H9 (cell line): ENCODE data around the gene MYO18B. TPM values are rescaled to one million over a fixed set of nuclear protein-coding genes. Genes with fewer than 3 reads are reported as not detected.

ENCODE experiments used
- DNase-seq: peaks from one replicate; pipeline ENCODE4 v3.0.0-alpha.2; 2017
- H2AFZ ChIP-seq: one replicate; pipeline ENCODE4 v1.6.1; 2013; ENCODE audit warnings: mild to moderate bottlenecking, low read length, control low read depth, moderate library complexity
- H2AK5ac ChIP-seq: 2 replicates; pipeline ENCODE4 v1.6.1; 2013; ENCODE audit warnings: low read length, control low read depth, mixed read lengths; ENCODE audit not compliant: insufficient read length
- H2BK120ac ChIP-seq: one replicate; pipeline ENCODE4 v1.6.1; 2013; ENCODE audit warnings: low read depth, mild to moderate bottlenecking, low read length, control low read depth, inconsistent platforms; ENCODE audit not compliant: poor library complexity, severe bottlenecking
- H2BK12ac ChIP-seq: 2 replicates; pipeline ENCODE4 v1.6.1; 2013; ENCODE audit warnings: low read length, control low read depth, mixed read lengths, low read depth; ENCODE audit not compliant: insufficient read length
- H2BK15ac ChIP-seq: 2 replicates; pipeline ENCODE4 v1.6.1; 2013; ENCODE audit warnings: low read depth, low read length, control low read depth
- H2BK20ac ChIP-seq: one replicate; pipeline ENCODE4 v1.6.1; 2013; ENCODE audit warnings: low read depth, mild to moderate bottlenecking, low read length, control low read depth, inconsistent platforms; ENCODE audit not compliant: poor library complexity, severe bottlenecking
- H2BK5ac ChIP-seq: 2 replicates; pipeline ENCODE4 v1.6.1; 2013; ENCODE audit warnings: low read length, control low read depth, mixed read lengths; ENCODE audit not compliant: insufficient read length
- H3K14ac ChIP-seq: 2 replicates; pipeline ENCODE4 v1.6.1; 2013; ENCODE audit warnings: low read length, control low read depth; ENCODE audit not compliant: insufficient read depth
- H3K18ac ChIP-seq: 2 replicates; pipeline ENCODE4 v1.6.1; 2013; ENCODE audit warnings: low read depth, mild to moderate bottlenecking, mixed read lengths, low read length, control low read depth; ENCODE audit not compliant: insufficient read length
- H3K23ac ChIP-seq: 2 replicates; pipeline ENCODE4 v1.6.1; 2013; ENCODE audit warnings: low read length, control low read depth, mixed read lengths, low read depth; ENCODE audit not compliant: insufficient read length
- H3K23me2 ChIP-seq: 2 replicates; pipeline ENCODE4 v1.6.1; 2013; ENCODE audit warnings: low read depth, mild to moderate bottlenecking, mixed read lengths, low read length, control low read depth; ENCODE audit not compliant: insufficient read length, poor library complexity, severe bottlenecking
- H3K27ac ChIP-seq: 2 replicates; pipeline ENCODE4 v1.5.1; 2013; ENCODE audit warnings: low read length, control low read depth, mixed read lengths, low read depth; ENCODE audit not compliant: insufficient read length
- H3K27me3 ChIP-seq: 2 replicates; pipeline ENCODE4 v1.6.1; 2013; ENCODE audit warnings: low read length, control low read depth, inconsistent platforms; ENCODE audit not compliant: insufficient read depth
- H3K4ac ChIP-seq: 2 replicates; pipeline ENCODE4 v1.6.1; 2013; ENCODE audit warnings: low read depth, mild to moderate bottlenecking, control low read depth, inconsistent platforms, low read length, moderate library complexity
- H3K4me1 ChIP-seq: 2 replicates; pipeline ENCODE4 v1.6.1; 2013; ENCODE audit warnings: low read length, control low read depth, inconsistent platforms; ENCODE audit not compliant: insufficient read depth
- H3K4me2 ChIP-seq: 2 replicates; pipeline ENCODE4 v1.6.1; 2013; ENCODE audit warnings: low read length, control low read depth, mixed read lengths; ENCODE audit not compliant: insufficient read length, insufficient read depth
- H3K56ac ChIP-seq: 2 replicates; pipeline ENCODE4 v1.6.1; 2013; ENCODE audit warnings: low read depth, mild to moderate bottlenecking, mixed read lengths, low read length, control low read depth; ENCODE audit not compliant: insufficient read length
- H3K79me1 ChIP-seq: 2 replicates; pipeline ENCODE4 v1.6.1; 2013; ENCODE audit warnings: low read depth, mild to moderate bottlenecking, moderate library complexity, low read length, control low read depth, inconsistent platforms; ENCODE audit not compliant: insufficient read depth, poor library complexity, severe bottlenecking
- H3K79me2 ChIP-seq: 2 replicates; pipeline ENCODE4 v1.6.1; 2013; ENCODE audit warnings: low read length, control low read depth, inconsistent platforms; ENCODE audit not compliant: insufficient read depth
- H3K9ac ChIP-seq: 2 replicates; pipeline ENCODE4 v1.6.1; 2013; ENCODE audit warnings: low read length, control low read depth, mixed read lengths; ENCODE audit not compliant: insufficient read length; ENCODE audit errors: extremely low read depth
- H3K9me3 ChIP-seq: one replicate; pipeline ENCODE4 v1.6.1; 2013; ENCODE audit warnings: low read depth, low read length, inconsistent platforms; ENCODE audit not compliant: control insufficient read depth
- H3T11ph ChIP-seq: one replicate; pipeline ENCODE4 v1.6.1; 2013; ENCODE audit warnings: mild to moderate bottlenecking, low read length, control low read depth, inconsistent platforms
- H4K20me1 ChIP-seq: one replicate; pipeline ENCODE4 v1.6.1; 2013; ENCODE audit not compliant: control insufficient read depth, insufficient read length, insufficient read depth
- H4K5ac ChIP-seq: 2 replicates; pipeline ENCODE4 v1.6.1; 2013; ENCODE audit warnings: low read depth, mild to moderate bottlenecking, mixed read lengths, low read length, control low read depth; ENCODE audit not compliant: insufficient read length
- H4K8ac ChIP-seq: replicated peaks from 2 replicates; pipeline ENCODE4 v1.6.1; 2013; ENCODE audit warnings: low read length, control low read depth, mixed read lengths, low read depth; ENCODE audit not compliant: insufficient read length
- H4K91ac ChIP-seq: 2 replicates; pipeline ENCODE4 v1.6.1; 2013; ENCODE audit warnings: low read depth, mild to moderate bottlenecking, moderate library complexity, mixed read lengths, low read length, control low read depth; ENCODE audit not compliant: insufficient read length
- H3K27ac Mint-ChIP-seq, 3 experiments: 2 replicates in 2 of 3; 3 replicates in 1 of 3; pipeline ENCODE4 v1.8.0; 2020 to 2021; ENCODE audit warnings: mixed read lengths in 3 of 3, mild to moderate bottlenecking in 1 of 3, moderate library complexity in 1 of 3
- H3K27me3 Mint-ChIP-seq: 2 replicates; pipeline ENCODE4 v1.8.0; 2021; ENCODE audit warnings: low read depth, mild to moderate bottlenecking, moderate library complexity, mixed read lengths
- H3K36me3 Mint-ChIP-seq, 3 experiments: 2 replicates in 2 of 3; 3 replicates in 1 of 3; pipeline ENCODE4 v1.8.0; 2020 to 2021; ENCODE audit warnings: low read depth in 3 of 3, mixed read lengths in 3 of 3; ENCODE audit not compliant: insufficient read depth in 1 of 3
- H3K4me1 Mint-ChIP-seq, 2 experiments: 2 replicates each; pipeline ENCODE4 v1.8.0; 2020; ENCODE audit warnings: mixed read lengths in 2 of 2
- H3K4me3 Mint-ChIP-seq, 2 experiments: 2 replicates in 1 of 2; 3 replicates in 1 of 2; pipeline ENCODE4 v1.8.0; 2020 to 2021; ENCODE audit warnings: mild to moderate bottlenecking in 2 of 2, mixed read lengths in 2 of 2, moderate library complexity in 1 of 2
- H3K9me3 Mint-ChIP-seq, 2 experiments: 2 replicates in 1 of 2; 3 replicates in 1 of 2; pipeline ENCODE4 v1.8.0; 2020; ENCODE audit warnings: mild to moderate bottlenecking in 2 of 2, mixed read lengths in 2 of 2, moderate library complexity in 1 of 2
- CTCF ChIP-seq: fragments of 200-600 bp; sonication (generic); conservative IDR thresholded peaks from 3 replicates; pipeline ENCODE4 v1.8.0; 2021; ENCODE audit warnings: antibody characterized with exemption, mild to moderate bottlenecking
- WGBS: extraction: QIAGEN DNeasy Blood & Tissue Kit; methylation state at CpG from one replicate; pipeline ENCODE4 v1.1.7; 2013; ENCODE audit warnings: missing lambda C conversion rate, low lambda C conversion rate, mixed read lengths; ENCODE audit not compliant: insufficient read length; ENCODE audit errors: extremely low coverage; 5-methylcytosine and 5-hydroxymethylcytosine counted together
- total RNA-seq: library from RNA; stranded (reverse); gene quantifications from 2 replicates; pipeline ENCODE4 v1.2.1, GENCODE V29; 2021

The MYO18B gene
- total RNA-seq, 1 experiment from 2014 or later, result 0.46 TPM

- H3K56ac ChIP-seq, result no peak overlapping the region
- no peak for TF ChIP-seq CTCF
- H2AK5ac ChIP-seq, result no peak overlapping the region
- Mint-ChIP-seq H3K9me3 (peaks cover 2 to 3% of the 10 kb centered on the region in 2 experiments; a peak in 2 of 5 replicates), H3K27ac (no peak overlapping the region; a peak in 1 of 7 replicates), H3K4me3 (no peak overlapping the region), H3K4me1 (peaks cover 42 to 53% of the 10 kb centered on the region in 2 experiments), H3K36me3 (peaks cover 0 to 5% (median 0%) of the 10 kb centered on the region in 3 experiments; a peak in 2 of 7 replicates), H3K27me3 (peaks cover 6% of the 10 kb centered on the region)
- H3T11ph ChIP-seq, result no peak overlapping the region
- no peak overlapping the region for H2BK15ac ChIP-seq
- no peak overlapping the region for H4K8ac ChIP-seq
- no CpG with 5 or more reads among the region's 9 CpGs for WGBS
- H2BK5ac ChIP-seq, result no peak overlapping the region
- no peak overlapping the region for H3K4me2 ChIP-seq
- no peak overlapping the region for H2AFZ ChIP-seq
- no peak overlapping the region for H4K5ac ChIP-seq
- no peak overlapping the region for H4K91ac ChIP-seq
- H3K4ac ChIP-seq, result no peak overlapping the region
- DNase-seq, result no peak
- H3K4me1 ChIP-seq, result peaks cover 5% of the 10 kb centered on the region; the same call in 1 of the 2 replicates
- no peaks in the 10 kb centered on the region for H3K79me1 ChIP-seq
- H3K23ac ChIP-seq, result no peak overlapping the region
- no peak overlapping the region for H3K27ac ChIP-seq
- no peak overlapping the region for H3K14ac ChIP-seq
- H2BK120ac ChIP-seq, result no peak overlapping the region
- H3K79me2 ChIP-seq, result no peaks in the 10 kb centered on the region
- H3K27me3 ChIP-seq, result no peaks in the 10 kb centered on the region
- H2BK12ac ChIP-seq, result no peak overlapping the region
- H3K18ac ChIP-seq, result no peak overlapping the region
- H3K9ac ChIP-seq, result no peak overlapping the region
- no peaks in the 10 kb centered on the region for H4K20me1 ChIP-seq
- no peaks in the 10 kb centered on the region for H3K23me2 ChIP-seq
- H2BK20ac ChIP-seq, result no peak overlapping the region
- no peaks in the 10 kb centered on the region for H3K9me3 ChIP-seq
Measured at GRCh38 chr22:25942115-25942855, 200.3 kb downstream of the MYO18B start.
